ENCODE results near the gene EIF1.

GRCh38 chr17:41738801-41739112 lies 50.1 kb downstream of the EIF1 start:
- no peak for TF ChIP-seq POLR2A (IDR thresholded peaks at IDR 0.05)
- TF ChIP-seq CTCF (IDR thresholded peaks at IDR 0.05) = no peak

All from lower leg skin (tissue), 3 donors.